ENCODE results near the gene SETD1B.
"Not testable (repeated sequence)": the region's sequence is repeated elsewhere in the genome, so short reads cannot be mapped to it uniquely, and the experiment has no call there.

SETD1B gene

DNA sequence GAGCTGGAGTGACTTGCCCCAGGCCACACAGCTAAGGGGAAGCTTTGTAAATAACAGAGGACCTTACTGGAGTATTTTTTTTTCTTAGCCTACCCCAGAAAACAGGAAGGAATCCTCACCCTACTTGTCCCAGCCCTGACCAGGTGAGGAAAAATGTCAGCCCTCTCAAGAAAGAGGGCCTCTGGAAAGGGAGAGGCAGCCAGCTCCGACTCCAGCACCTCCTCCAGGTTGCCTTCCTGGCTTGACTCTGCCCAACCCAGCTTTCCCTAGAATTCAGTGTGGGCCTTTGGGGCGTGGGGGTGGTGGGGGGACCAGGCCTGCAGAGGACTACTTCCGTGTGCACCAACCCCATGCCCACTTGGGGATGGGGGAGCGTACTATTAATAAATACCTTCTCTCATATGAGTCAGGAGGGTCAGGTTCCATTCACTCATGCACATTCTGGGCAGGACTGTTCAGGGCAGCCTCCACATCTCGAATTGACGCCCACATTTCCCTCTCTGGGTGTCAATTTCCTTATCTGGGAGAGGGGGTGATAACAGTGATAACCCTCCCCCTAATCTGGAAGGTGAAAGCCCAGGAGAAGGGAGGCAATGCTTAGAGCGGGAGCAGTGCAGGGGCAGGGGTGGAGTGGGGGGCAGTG is 15.5 kb upstream of the SETD1B start:
- no peak for DNase-seq (ENCODE audit: low spot score)
- TF ChIP-seq, protein P1, sequence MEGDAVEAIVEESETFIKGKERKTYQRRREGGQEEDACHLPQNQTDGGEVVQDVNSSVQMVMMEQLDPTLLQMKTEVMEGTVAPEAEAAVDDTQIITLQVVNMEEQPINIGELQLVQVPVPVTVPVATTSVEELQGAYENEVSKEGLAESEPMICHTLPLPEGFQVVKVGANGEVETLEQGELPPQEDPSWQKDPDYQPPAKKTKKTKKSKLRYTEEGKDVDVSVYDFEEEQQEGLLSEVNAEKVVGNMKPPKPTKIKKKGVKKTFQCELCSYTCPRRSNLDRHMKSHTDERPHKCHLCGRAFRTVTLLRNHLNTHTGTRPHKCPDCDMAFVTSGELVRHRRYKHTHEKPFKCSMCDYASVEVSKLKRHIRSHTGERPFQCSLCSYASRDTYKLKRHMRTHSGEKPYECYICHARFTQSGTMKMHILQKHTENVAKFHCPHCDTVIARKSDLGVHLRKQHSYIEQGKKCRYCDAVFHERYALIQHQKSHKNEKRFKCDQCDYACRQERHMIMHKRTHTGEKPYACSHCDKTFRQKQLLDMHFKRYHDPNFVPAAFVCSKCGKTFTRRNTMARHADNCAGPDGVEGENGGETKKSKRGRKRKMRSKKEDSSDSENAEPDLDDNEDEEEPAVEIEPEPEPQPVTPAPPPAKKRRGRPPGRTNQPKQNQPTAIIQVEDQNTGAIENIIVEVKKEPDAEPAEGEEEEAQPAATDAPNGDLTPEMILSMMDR (IDR thresholded peaks at IDR 0.05; ENCODE audit: extremely low read depth, missing control alignments), result no peak

DNA sequence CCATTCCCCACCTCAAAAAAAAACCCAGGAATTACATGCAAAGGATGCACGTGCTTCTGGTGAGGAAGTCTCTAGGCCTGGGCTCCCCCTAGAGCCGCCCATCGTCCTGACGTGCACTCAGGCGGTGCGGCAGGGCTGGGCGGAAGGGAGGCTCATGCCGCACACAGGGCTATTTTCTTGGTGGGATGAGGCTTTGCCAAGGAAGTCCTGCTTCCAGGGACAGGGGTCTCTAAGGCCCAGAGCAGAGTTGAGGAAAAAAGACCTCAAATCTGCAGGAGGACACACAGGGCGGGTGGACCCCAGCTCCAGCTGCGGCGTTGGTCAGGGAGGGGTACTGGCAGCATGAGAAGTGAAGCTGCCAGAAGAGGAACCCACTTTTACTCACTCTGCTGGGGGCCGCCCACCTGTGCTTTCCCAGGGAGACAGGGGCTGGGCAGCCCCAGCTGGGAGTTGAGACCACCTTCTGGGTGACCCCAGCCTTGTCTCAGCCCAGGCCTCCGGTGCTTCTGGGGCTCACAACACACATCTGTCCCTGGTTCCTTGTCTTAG is 14.5 kb upstream of the SETD1B start:
- TF ChIP-seq, protein P1 (IDR thresholded peaks at IDR 0.05; ENCODE audit: extremely low read depth, missing control alignments), result no peak
- no peak for DNase-seq (ENCODE audit: low spot score)

DNA sequence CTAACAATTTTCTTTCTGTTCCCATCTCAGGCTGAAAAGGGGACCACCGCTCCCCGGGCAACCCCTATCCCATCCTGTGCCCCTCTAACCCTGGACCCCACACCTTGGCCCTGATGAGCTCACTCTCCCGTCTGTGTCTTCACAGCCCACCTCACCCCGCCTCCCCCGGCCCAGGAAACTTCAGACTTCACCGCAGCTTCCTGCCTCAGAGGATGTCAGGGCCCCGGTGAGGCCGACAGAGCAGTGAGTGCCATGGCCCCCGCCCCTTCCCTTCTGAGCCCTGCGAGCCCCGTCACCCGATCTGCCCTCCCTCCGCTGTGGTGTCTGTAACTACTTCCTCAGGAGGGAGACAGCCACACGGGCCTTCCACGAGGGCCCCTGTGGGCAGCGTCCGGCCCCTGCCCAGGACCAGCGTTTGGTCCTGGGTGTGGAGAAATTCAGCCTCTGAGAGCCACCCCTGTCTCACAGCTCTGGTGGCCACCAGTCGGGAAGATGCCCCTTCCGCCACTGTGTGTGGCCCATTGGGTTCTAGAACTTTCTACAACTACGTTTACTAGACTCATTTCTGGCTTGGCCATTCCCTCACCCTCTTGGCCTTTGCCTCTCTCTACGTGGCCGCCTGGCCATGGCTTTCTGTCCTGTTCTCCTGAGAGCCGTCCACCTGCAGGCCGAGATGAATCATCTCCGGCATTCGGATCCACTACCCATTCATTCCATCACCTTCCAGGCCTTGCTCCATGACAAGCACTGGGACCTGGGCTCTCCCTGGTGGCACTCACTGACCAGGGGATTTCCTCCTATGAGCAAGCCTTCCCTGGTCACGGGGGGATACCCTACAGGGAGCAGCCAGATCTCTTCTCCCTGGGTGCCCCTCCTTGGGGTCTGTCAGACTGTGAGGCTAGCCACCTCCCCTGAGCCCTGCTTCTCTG is 13.7 kb upstream of the SETD1B start:
- TF ChIP-seq, protein P1 (IDR thresholded peaks at IDR 0.05; ENCODE audit: extremely low read depth, missing control alignments), result no peak
- DNase-seq (ENCODE audit: low spot score), result peak; percentile 83

DNA sequence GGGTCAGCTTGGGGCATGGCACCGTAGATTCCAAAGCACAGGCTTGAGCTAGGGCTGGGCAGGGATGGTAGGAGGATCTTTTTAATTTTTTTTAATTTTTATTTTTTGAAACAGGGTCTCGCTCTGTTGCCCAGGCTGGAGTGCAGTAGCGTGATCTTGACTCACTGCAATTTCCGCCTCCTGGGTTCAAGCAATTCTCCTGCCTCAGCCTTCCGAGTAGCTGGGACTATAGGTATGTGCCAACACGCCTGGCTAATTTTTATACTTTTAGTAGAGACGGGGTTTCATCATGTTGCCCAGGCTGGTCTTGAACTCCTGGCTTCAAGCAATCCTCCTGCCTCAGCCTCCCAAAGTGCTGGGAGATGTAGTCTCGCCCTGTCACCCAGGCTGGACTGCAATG is 13.0 kb upstream of the SETD1B start:
- DNase-seq (ENCODE audit: low spot score), result not testable (repeated sequence)

GRCh38 chr12:121791671-121792551 is 11.9 kb upstream of the SETD1B start:
- no peak for DNase-seq (ENCODE audit: low spot score)
- TF ChIP-seq, protein P1 (IDR thresholded peaks at IDR 0.05; ENCODE audit: extremely low read depth, missing control alignments), result peak; percentile 4

GRCh38 chr12:121792607-121793439 is 11.0 kb upstream of the SETD1B start:
- peak; percentile 77 for DNase-seq (ENCODE audit: low spot score)
- TF ChIP-seq, protein P1 (IDR thresholded peaks at IDR 0.05; ENCODE audit: extremely low read depth, missing control alignments), result no peak

- TF ChIP-seq, protein P1 (IDR thresholded peaks at IDR 0.05; ENCODE audit: extremely low read depth, missing control alignments), result no peak
- peak; percentile 82 for DNase-seq (ENCODE audit: low spot score)
These were observed 10.4 kb upstream of the SETD1B start, which contains the start of gene RHOF for GRCh38 chr12:121793440-121793837. Gene RHOF (minus strand): TSS chr12:121793688. CDS start chr12:121793633, 55 bp downstream.
